NK-92 treated with Interleukin-12 subunit alpha and Interleukin-12 subunit beta, amount 100 ng/mL, for 24 hours (cell line): ENCODE results near the gene CKLF.
"Not testable (repeated sequence)": the region's sequence is repeated elsewhere in the genome, so short reads cannot be mapped to it uniquely, and the experiment has no call there.

ENCODE experiments used
- DNase-seq: peaks from one replicate; lab custom pipeline; 2025; lab: John Stamatoyannopoulos, UW

Gene CKLF

GRCh38 chr16:66542396-66542795, 10.0 kb upstream of the CKLF start:
- DNase-seq, result no peak

GRCh38 chr16:66543541-66543940, 8.8 kb upstream of the CKLF start:
- no peak for DNase-seq

- DNase-seq, result no peak
Observed at GRCh38 chr16:66544016-66544757, 8.2 kb upstream of the CKLF start.

GRCh38 chr16:66547101-66547989, 5.0 kb upstream of the CKLF start:
- DNase-seq, result no peak

- no peak for DNase-seq
Observed at GRCh38 chr16:66548068-66548467, 4.3 kb upstream of the CKLF start.

- no peak for DNase-seq
Observed at GRCh38 chr16:66548868-66549267, 3.5 kb upstream of the CKLF start.

- peak; percentile 50 for DNase-seq
Observed at GRCh38 chr16:66549284-66550131, 2.9 kb upstream of the CKLF start, which contains the start of gene TK2. TK2 (minus strand) TSS chr16:66550122; CDS start chr16:66550061, 61 bp downstream.

- DNase-seq, result peak; percentile 52
Observed at GRCh38 chr16:66551348-66551759, 1.0 kb upstream of the CKLF start.

- no peak for DNase-seq
Observed at GRCh38 chr16:66551788-66552285, 539 bp upstream of the CKLF start.

- no peak for DNase-seq
Observed at GRCh38 chr16:66553223-66553622, 847 bp downstream of the CKLF start.

GRCh38 chr16:66554021-66554420, 1.6 kb downstream of the CKLF start:
- DNase-seq, result no peak

GRCh38 chr16:66554495-66554894, 2.1 kb downstream of the CKLF start:
- DNase-seq, result no peak

- DNase-seq, result no peak
Observed at GRCh38 chr16:66560107-66560506, 7.7 kb downstream of the CKLF start.

GRCh38 chr16:66561381-66562080, 9.2 kb downstream of the CKLF start:
- DNase-seq, result no peak

GRCh38 chr16:66562409-66562808, 10.0 kb downstream of the CKLF start:
- DNase-seq, result no peak

GRCh38 chr16:66562986-66563385, 10.6 kb downstream of the CKLF start:
- DNase-seq, result no peak

- DNase-seq, result no peak
Observed at GRCh38 chr16:66563574-66564334, 11.4 kb downstream of the CKLF start.

GRCh38 chr16:66566051-66566901, 13.9 kb downstream of the CKLF start, which contains the start of gene CMTM1:
CMTM1 (plus strand) TSS chr16:66566439; CDS start chr16:66566514, 75 bp downstream.
- DNase-seq, result no peak

- not testable (repeated sequence) for DNase-seq
Observed at GRCh38 chr16:66567270-66567669, 14.9 kb downstream of the CKLF start.
